Mesenchymal stem cell (in vitro differentiated cells and primary cell): ENCODE data around the gene RXFP1.

ENCODE experiments used
- DNase-seq: peaks from one replicate; pipeline ENCODE4 v3.0.0-alpha.2; 2013
- H2AFZ ChIP-seq: one replicate; pipeline ENCODE4 v1.6.1; 2013; ENCODE audit warnings: low read depth, mild to moderate bottlenecking, control low read depth, inconsistent platforms, low read length, moderate library complexity
- H2AK5ac ChIP-seq: 2 replicates; pipeline ENCODE4 v1.6.1; 2013; ENCODE audit warnings: low read length, moderate library complexity, mild to moderate bottlenecking, inconsistent platforms; ENCODE audit not compliant: severe bottlenecking
- H2BK120ac ChIP-seq: one replicate; pipeline ENCODE4 v1.6.1; 2013; ENCODE audit warnings: low read depth, mild to moderate bottlenecking, inconsistent platforms, low read length, moderate library complexity
- H2BK12ac ChIP-seq, 2 experiments: one replicate each; pipeline ENCODE4 v1.6.1; 2013; ENCODE audit warnings: inconsistent platforms in 2 of 2, low read length in 2 of 2, mild to moderate bottlenecking in 2 of 2, moderate library complexity in 2 of 2, control low read depth in 1 of 2
- H2BK15ac ChIP-seq: one replicate; pipeline ENCODE4 v1.6.1; 2013; ENCODE audit warnings: mild to moderate bottlenecking, low read depth, inconsistent platforms; ENCODE audit not compliant: poor library complexity, severe bottlenecking
- H2BK5ac ChIP-seq: 2 replicates; pipeline ENCODE4 v1.6.1; 2013; ENCODE audit warnings: low read depth, mild to moderate bottlenecking, low read length, control low read depth, inconsistent platforms; ENCODE audit not compliant: poor library complexity, severe bottlenecking
- H3K14ac ChIP-seq, 2 experiments: one replicate each; pipeline ENCODE4 v1.6.1; 2013; ENCODE audit warnings: inconsistent platforms in 2 of 2, low read length in 2 of 2, control low read depth in 1 of 2, mild to moderate bottlenecking in 1 of 2, moderate library complexity in 1 of 2
- H3K18ac ChIP-seq, 2 experiments: one replicate each; pipeline ENCODE4 v1.6.1; 2013; ENCODE audit warnings: inconsistent platforms in 2 of 2, low read length in 2 of 2, control low read depth in 1 of 2, low read depth in 1 of 2, mild to moderate bottlenecking in 1 of 2
- H3K23ac ChIP-seq, 2 experiments: one replicate each; pipeline ENCODE4 v1.6.1; 2013; ENCODE audit warnings: inconsistent platforms in 2 of 2, low read length in 2 of 2, mild to moderate bottlenecking in 2 of 2, moderate library complexity in 2 of 2, control low read depth in 1 of 2
- H3K27ac ChIP-seq: 2 replicates; pipeline ENCODE4 v1.5.1; 2013; ENCODE audit warnings: mild to moderate bottlenecking, moderate library complexity, low read length, control low read depth, inconsistent platforms; ENCODE audit not compliant: poor library complexity, severe bottlenecking
- H3K27me3 ChIP-seq, 2 experiments: 2 replicates each; pipeline versions ENCODE4 v1.6.1 to v1.7.0; 2013; ENCODE audit warnings: low read length in 2 of 2, mild to moderate bottlenecking in 2 of 2, moderate library complexity in 2 of 2, control low read depth in 1 of 2, inconsistent platforms in 1 of 2; ENCODE audit not compliant: control insufficient read depth in 1 of 2, insufficient read depth in 1 of 2
- H3K36me3 ChIP-seq, 2 experiments: 2 replicates each; pipeline versions ENCODE4 v1.6.1 to v1.7.0; 2013; ENCODE audit warnings: low read length in 2 of 2, control low read depth in 1 of 2, inconsistent platforms in 1 of 2, low read depth in 1 of 2, mild to moderate bottlenecking in 1 of 2; ENCODE audit not compliant: insufficient read depth in 2 of 2, control insufficient read depth in 1 of 2
- H3K4ac ChIP-seq, 2 experiments: one replicate each; pipeline ENCODE4 v1.6.1; 2013; ENCODE audit warnings: inconsistent platforms in 2 of 2, low read length in 2 of 2, mild to moderate bottlenecking in 2 of 2, moderate library complexity in 2 of 2, control low read depth in 1 of 2, low read depth in 1 of 2
- H3K4me1 ChIP-seq: 2 replicates; pipeline ENCODE4 v1.6.1; 2013; ENCODE audit warnings: low read depth, low read length, control low read depth; ENCODE audit not compliant: control insufficient read depth, insufficient read depth
- H3K4me2 ChIP-seq: 2 replicates; pipeline ENCODE4 v1.6.1; 2013; ENCODE audit warnings: low read length, mild to moderate bottlenecking, inconsistent platforms; ENCODE audit not compliant: poor library complexity, severe bottlenecking
- H3K4me3 ChIP-seq, 2 experiments: 2 replicates each; pipeline versions ENCODE4 v1.5.1 to v1.7.0; 2013; ENCODE audit warnings: low read length in 2 of 2, mild to moderate bottlenecking in 2 of 2, control low read depth in 1 of 2, low read depth in 1 of 2; ENCODE audit not compliant: insufficient read depth in 1 of 2
- H3K79me1 ChIP-seq: replicated peaks from 2 replicates; pipeline ENCODE4 v1.6.1; 2013; ENCODE audit warnings: mild to moderate bottlenecking, control low read depth, low read length, inconsistent platforms; ENCODE audit not compliant: poor library complexity, severe bottlenecking
- H3K9ac ChIP-seq: 2 replicates; pipeline ENCODE4 v1.7.0; 2013; ENCODE audit warnings: mild to moderate bottlenecking, low read length, moderate library complexity
- H3K9me3 ChIP-seq: 2 replicates; pipeline ENCODE4 v1.7.0; 2013; ENCODE audit warnings: mild to moderate bottlenecking, low read length; ENCODE audit not compliant: control insufficient read depth
- H4K8ac ChIP-seq: one replicate; pipeline ENCODE4 v1.6.1; 2013; ENCODE audit warnings: inconsistent platforms, mild to moderate bottlenecking, low read length, moderate library complexity
- H4K91ac ChIP-seq: one replicate; pipeline ENCODE4 v1.6.1; 2013; ENCODE audit warnings: mild to moderate bottlenecking, low read length, inconsistent platforms
- WGBS: methylation state at CpG from one replicate; pipeline ENCODE4 v1.1.7; 2013; ENCODE audit warnings: mixed read lengths; 5-methylcytosine and 5-hydroxymethylcytosine counted together

Gene RXFP1

GRCh38 chr4:158530381-158530780 lies 8.7 kb downstream of the RXFP1 start:
- Histone ChIP-seq H3K27me3 (no peaks in the 10 kb centered on the region), H4K8ac (no peak overlapping the region), H3K4ac (no peak overlapping the region), H4K91ac (no peak overlapping the region), H2BK15ac (no peak overlapping the region), H2BK120ac (no peak overlapping the region), H2AFZ (no peak overlapping the region), H3K79me1 (no peaks in the 10 kb centered on the region), H3K18ac (no peak overlapping the region), H3K4me3 (no peak overlapping the region), H3K36me3 (no peaks in the 10 kb centered on the region), H2BK12ac (no peak overlapping the region), H3K27ac (no peak overlapping the region), H2AK5ac (no peak overlapping the region), H3K9me3 (no peaks in the 10 kb centered on the region), H3K9ac (no peak overlapping the region), H3K4me1 (peaks cover 1% of the 10 kb centered on the region), H2BK5ac (no peak overlapping the region), H3K23ac (no peak overlapping the region), H3K4me2 (no peak overlapping the region), H3K14ac (no peak overlapping the region)
- 94% methylated on average over 2 of the region's 2 CpGs for WGBS
- DNase-seq: no peak

- H2AFZ ChIP-seq: no peak overlapping the region
- no peaks in the 10 kb centered on the region for H3K36me3 ChIP-seq
- no peaks in the 10 kb centered on the region for H3K9me3 ChIP-seq
- DNase-seq: no peak
- H3K27ac ChIP-seq: no peak overlapping the region
- no peak overlapping the region for H2AK5ac ChIP-seq
- no peak overlapping the region for H4K91ac ChIP-seq
- no peak overlapping the region for H3K23ac ChIP-seq
- H3K14ac ChIP-seq: no peak overlapping the region
- H2BK5ac ChIP-seq: no peak overlapping the region
- no peak overlapping the region for H3K4ac ChIP-seq
- H3K4me1 ChIP-seq: peaks cover 1% of the 10 kb centered on the region
- H3K9ac ChIP-seq: no peak overlapping the region
- 84% methylated on average over 6 of the region's 6 CpGs for WGBS
- H2BK12ac ChIP-seq: no peak overlapping the region
- no peak overlapping the region for H2BK120ac ChIP-seq
- H3K4me3 ChIP-seq: no peak overlapping the region
- no peak overlapping the region for H4K8ac ChIP-seq
- H2BK15ac ChIP-seq: no peak overlapping the region
- H3K27me3 ChIP-seq: no peaks in the 10 kb centered on the region
- no peak overlapping the region for H3K4me2 ChIP-seq
- H3K79me1 ChIP-seq: no peaks in the 10 kb centered on the region
- H3K18ac ChIP-seq: no peak overlapping the region
Measured at GRCh38 chr4:158530898-158531297, 9.2 kb downstream of the RXFP1 start.

DNA sequence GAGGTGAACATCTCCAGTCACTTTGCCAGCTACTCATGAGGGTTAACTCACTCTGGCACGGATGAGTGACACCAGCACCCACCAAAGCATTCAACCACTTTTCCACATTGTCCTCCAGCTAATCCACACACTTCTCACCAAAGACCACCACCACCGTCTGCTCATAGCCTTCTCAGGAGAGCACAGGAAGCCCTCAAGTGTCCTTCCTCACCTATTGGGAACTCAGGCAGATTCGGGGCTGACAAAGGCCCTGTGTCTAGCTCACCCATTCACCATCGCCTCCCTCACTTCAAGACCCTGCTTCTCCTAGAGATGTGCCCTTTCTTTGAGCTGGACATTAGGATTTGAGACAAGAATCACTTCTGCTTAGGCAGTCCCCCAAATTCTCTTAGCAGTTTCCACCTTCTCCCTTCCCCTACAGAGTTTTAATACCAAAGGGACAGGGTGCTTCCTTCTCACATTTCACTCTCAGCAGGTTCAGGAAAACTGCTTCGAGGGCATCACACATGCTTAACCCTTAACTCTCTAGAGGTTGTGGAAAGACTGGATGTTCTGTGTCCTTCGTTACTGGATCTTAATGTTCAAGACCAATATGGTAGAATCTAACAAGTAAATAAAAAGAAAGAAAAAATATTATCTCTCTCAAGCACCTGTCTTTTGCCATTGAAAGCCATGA lies 11.0 kb downstream of the RXFP1 start:
- H2BK15ac ChIP-seq: no peak overlapping the region
- 76% methylated on average over 4 of the region's 6 CpGs for WGBS
- peaks cover 1% of the 10 kb centered on the region for H3K4me1 ChIP-seq
- no peak for DNase-seq
- H3K36me3 ChIP-seq: no peaks in the 10 kb centered on the region
- no peak overlapping the region for H2BK12ac ChIP-seq
- H3K9me3 ChIP-seq: no peaks in the 10 kb centered on the region
- H4K91ac ChIP-seq: no peak overlapping the region
- no peak overlapping the region for H2AFZ ChIP-seq
- no peak overlapping the region for H2BK5ac ChIP-seq
- H3K27me3 ChIP-seq: no peaks in the 10 kb centered on the region
- no peak overlapping the region for H3K27ac ChIP-seq
- no peaks in the 10 kb centered on the region for H3K79me1 ChIP-seq
- H2BK120ac ChIP-seq: no peak overlapping the region
- no peak overlapping the region for H3K14ac ChIP-seq
- H3K4ac ChIP-seq: no peak overlapping the region
- H3K4me3 ChIP-seq: no peak overlapping the region
- no peak overlapping the region for H4K8ac ChIP-seq
- H2AK5ac ChIP-seq: no peak overlapping the region
- H3K9ac ChIP-seq: no peak overlapping the region
- no peak overlapping the region for H3K4me2 ChIP-seq
- no peak overlapping the region for H3K18ac ChIP-seq
- H3K23ac ChIP-seq: no peak overlapping the region

DNA sequence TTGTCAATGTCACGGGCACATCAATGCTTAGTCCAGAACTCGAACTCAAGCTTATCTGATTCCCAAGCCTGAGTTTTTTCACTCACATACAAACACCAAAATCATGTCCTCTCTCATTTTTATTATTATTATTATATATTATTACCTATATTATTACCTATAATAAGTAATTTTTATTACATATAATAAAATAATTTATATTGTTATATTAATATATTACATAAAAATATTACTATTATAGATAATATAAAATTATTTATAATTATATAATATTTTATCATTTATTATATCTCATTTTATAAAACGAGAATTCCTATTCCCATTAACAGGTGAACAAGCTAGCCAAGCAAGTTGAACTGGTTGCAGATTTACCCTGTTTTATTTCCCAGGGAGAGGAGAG lies 13.0 kb downstream of the RXFP1 start:
- peaks cover 1% of the 10 kb centered on the region for H3K4me1 ChIP-seq
- no peak overlapping the region for H2BK5ac ChIP-seq
- WGBS: no CpG with 5 or more reads among the region's 3 CpGs

More for the DNA sequence above, 13.0 kb downstream of the RXFP1 start:
- Histone ChIP-seq H3K18ac (no peak overlapping the region), H3K9me3 (no peaks in the 10 kb centered on the region), H2BK120ac (no peak overlapping the region), H3K79me1 (no peaks in the 10 kb centered on the region), H3K14ac (no peak overlapping the region), H4K8ac (peak overlapping the region; percentile 69), H4K91ac (no peak overlapping the region), H2AFZ (no peak overlapping the region), H3K4me3 (no peak overlapping the region), H3K23ac (no peak overlapping the region), H2BK15ac (no peak overlapping the region), H3K27ac (no peak overlapping the region), H2BK12ac (no peak overlapping the region), H3K36me3 (no peaks in the 10 kb centered on the region), H3K27me3 (no peaks in the 10 kb centered on the region), H3K4me2 (no peak overlapping the region), H3K4ac (no peak overlapping the region), H3K9ac (peak overlapping the region; percentile 36), H2AK5ac (no peak overlapping the region)
- no peak for DNase-seq
